Peyer's patch (tissue), 4 donors: Measurements from ENCODE around the gene SLCO1B3. TPM values are rescaled to one million over a fixed set of nuclear protein-coding genes. Genes with fewer than 3 reads are reported as not detected.

Source experiments
- DNase-seq, 3 donors: peaks; one replicate each; pipeline ENCODE4 v3.0.0-alpha.2; 2017 to 2019
- H3K27ac ChIP-seq, 4 donors: fragments of 200-600 bp; sonication (generic); one replicate each; pipeline ENCODE4 v1.5.1; 2016 to 2019
- H3K27me3 ChIP-seq, 2 donors: fragments of 200-600 bp; sonication (generic); one replicate each; pipeline ENCODE4 v1.5.1; 2019
- H3K36me3 ChIP-seq, 3 donors: fragments of 200-600 bp; sonication (generic); one replicate each; pipeline ENCODE4 v1.5.1; 2016 to 2019
- H3K4me1 ChIP-seq, 4 donors: fragments of 200-600 bp; sonication (generic); one replicate each; pipeline ENCODE4 v1.5.1; 2016 to 2019
- H3K4me3 ChIP-seq, 4 donors: fragments of 200-600 bp; sonication (generic); 1 replicate in 3 of 4; 2 replicates in 1 of 4; pipeline ENCODE4 v1.5.1; 2016 to 2019; ENCODE audit warnings: mild to moderate bottlenecking in 1 of 4
- H3K9me3 ChIP-seq, 4 donors: fragments of 200-600 bp; sonication (generic); one replicate each; pipeline ENCODE4 v1.5.1; 2016 to 2019; ENCODE audit warnings: mild to moderate bottlenecking in 1 of 4
- POLR2A ChIP-seq, 2 donors: fragments of 450-650 bp; IDR thresholded peaks; one replicate each; pipeline ENCODE4 v1.5.1; 2017; ENCODE audit warnings: antibody characterized with exemption in 2 of 2, mild to moderate bottlenecking in 2 of 2, moderate library complexity in 2 of 2
- total RNA-seq, 4 donors: library from RNA; depleted of rRNA; stranded (reverse); fragments of >200 nt; gene quantifications; one replicate each; pipeline ENCODE4 v1.1.0, GENCODE V29; 2016
- TF ChIP-seq, protein P1 (sequence below), 6 experiments: fragments of 450-650 bp in 4 of 6; fragments of 200-600 bp in 2 of 6; sonication (generic) in 1 of 6; IDR thresholded peaks; one replicate each; pipeline ENCODE4 v1.5.1; 2017 to 2019; ENCODE audit warnings: antibody characterized with exemption in 6 of 6, mild to moderate bottlenecking in 3 of 6, moderate library complexity in 1 of 6

The SLCO1B3 gene
- total RNA-seq, 4 donors from 2014 or later: not detected

DNA sequence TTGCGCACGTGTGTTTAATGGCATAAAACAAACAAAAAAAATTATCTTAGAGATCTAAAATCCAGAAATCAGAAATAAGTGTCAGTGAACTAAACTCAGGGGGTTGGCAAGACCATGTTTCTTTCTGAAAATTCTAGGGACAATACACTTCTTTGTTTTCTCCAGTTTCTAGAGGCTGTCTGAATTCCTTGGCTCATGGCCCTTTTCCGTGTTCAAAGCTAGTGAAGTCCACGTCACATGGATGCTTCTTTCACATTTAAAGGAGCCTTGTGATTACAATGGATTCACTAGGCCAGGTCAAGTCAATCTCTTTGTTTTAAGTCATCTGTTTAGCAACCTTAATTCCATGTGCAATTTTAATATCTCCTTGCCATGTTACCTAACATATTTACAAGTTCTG lies 22.4 kb downstream of the SLCO1B3 start:
- H3K27me3 ChIP-seq: no peaks in the 10 kb centered on the region
- H3K27ac ChIP-seq: no peak overlapping the region
- no peak for TF ChIP-seq POLR2A (IDR thresholded peaks at IDR 0.05)
- TF ChIP-seq, protein P1, sequence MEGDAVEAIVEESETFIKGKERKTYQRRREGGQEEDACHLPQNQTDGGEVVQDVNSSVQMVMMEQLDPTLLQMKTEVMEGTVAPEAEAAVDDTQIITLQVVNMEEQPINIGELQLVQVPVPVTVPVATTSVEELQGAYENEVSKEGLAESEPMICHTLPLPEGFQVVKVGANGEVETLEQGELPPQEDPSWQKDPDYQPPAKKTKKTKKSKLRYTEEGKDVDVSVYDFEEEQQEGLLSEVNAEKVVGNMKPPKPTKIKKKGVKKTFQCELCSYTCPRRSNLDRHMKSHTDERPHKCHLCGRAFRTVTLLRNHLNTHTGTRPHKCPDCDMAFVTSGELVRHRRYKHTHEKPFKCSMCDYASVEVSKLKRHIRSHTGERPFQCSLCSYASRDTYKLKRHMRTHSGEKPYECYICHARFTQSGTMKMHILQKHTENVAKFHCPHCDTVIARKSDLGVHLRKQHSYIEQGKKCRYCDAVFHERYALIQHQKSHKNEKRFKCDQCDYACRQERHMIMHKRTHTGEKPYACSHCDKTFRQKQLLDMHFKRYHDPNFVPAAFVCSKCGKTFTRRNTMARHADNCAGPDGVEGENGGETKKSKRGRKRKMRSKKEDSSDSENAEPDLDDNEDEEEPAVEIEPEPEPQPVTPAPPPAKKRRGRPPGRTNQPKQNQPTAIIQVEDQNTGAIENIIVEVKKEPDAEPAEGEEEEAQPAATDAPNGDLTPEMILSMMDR (IDR thresholded peaks at IDR 0.05): no peak
- H3K36me3 ChIP-seq: no peaks in the 10 kb centered on the region
- H3K9me3 ChIP-seq: no peaks in the 10 kb centered on the region
- no peak for DNase-seq
- H3K4me1 ChIP-seq: no peaks in the 10 kb centered on the region
- no peak overlapping the region for H3K4me3 ChIP-seq

DNA sequence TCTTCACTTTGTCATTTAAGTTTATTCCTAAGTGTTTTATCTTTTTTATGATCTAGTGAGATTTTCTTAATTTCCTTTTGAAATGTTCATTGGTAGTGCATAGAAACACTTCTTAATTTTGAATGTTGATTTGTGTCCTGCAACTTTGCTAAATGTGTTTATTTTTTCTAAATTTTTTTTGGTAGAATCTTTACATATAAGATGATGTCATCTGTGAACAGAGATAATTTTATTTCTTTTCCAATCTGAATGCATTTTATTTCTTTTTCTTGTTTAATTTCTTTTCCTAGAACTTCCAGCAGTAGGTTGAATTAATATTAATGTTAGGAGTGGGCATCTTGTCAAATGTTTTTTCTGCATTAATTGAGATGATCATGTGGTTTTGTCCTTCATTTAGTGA lies 42.1 kb downstream of the SLCO1B3 start:
- H3K27me3 ChIP-seq: no peaks in the 10 kb centered on the region
- H3K9me3 ChIP-seq: no peaks in the 10 kb centered on the region
- no peak for DNase-seq
- H3K27ac ChIP-seq: no peak overlapping the region
- H3K4me1 ChIP-seq: no peaks in the 10 kb centered on the region
- H3K36me3 ChIP-seq: no peaks in the 10 kb centered on the region
- TF ChIP-seq, protein P1 (IDR thresholded peaks at IDR 0.05): no peak
- no peak for TF ChIP-seq POLR2A (IDR thresholded peaks at IDR 0.05)
- no peak overlapping the region for H3K4me3 ChIP-seq

DNA sequence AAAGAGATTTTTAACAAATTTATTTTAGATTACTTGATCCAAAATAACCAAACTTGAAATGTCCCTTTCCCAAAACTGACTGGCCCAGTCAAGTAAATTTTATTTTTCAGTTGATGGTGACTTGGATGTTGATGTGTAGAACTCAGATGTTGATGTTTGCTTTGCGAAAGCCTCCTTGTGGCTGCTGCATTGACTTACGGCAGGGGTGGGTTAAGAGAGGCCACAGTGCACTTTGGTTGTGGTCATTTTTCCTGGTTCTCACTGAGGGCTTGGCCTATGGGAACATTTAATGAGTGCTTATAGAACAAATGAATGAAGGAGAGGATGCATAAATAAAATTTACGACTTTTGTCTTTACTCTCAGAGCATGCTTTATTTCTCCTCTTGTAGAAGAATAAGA lies 52.6 kb downstream of the SLCO1B3 start:
- DNase-seq: no peak
- H3K36me3 ChIP-seq: no peaks in the 10 kb centered on the region
- no peaks in the 10 kb centered on the region for H3K4me1 ChIP-seq
- H3K27ac ChIP-seq: no peak overlapping the region
- H3K27me3 ChIP-seq: no peaks in the 10 kb centered on the region
- no peaks in the 10 kb centered on the region for H3K9me3 ChIP-seq
- TF ChIP-seq, protein P1 (IDR thresholded peaks at IDR 0.05): no peak
- TF ChIP-seq POLR2A (IDR thresholded peaks at IDR 0.05): no peak
- no peak overlapping the region for H3K4me3 ChIP-seq

DNA sequence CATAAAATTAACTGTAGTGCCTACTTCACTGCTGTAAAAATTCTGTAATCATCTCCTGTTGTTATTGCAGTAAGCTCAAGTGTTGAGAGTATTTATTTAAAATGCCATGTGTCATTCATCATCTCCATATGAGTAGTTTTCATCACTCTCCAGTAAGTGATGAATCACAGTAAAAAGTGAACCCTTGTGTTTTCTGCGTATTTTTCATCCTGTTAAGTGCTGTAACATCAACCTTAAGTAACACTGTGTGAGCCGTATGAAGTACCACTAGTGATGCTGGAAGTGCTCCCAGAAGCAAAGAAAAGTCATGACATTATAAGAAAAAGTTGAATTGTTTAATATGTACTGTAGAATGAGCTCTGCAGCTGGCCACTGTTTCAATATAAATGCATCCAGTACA lies 55.4 kb downstream of the SLCO1B3 start:
- H3K36me3 ChIP-seq: no peaks in the 10 kb centered on the region
- H3K4me1 ChIP-seq: no peaks in the 10 kb centered on the region
- H3K4me3 ChIP-seq: no peak overlapping the region
- no peak for TF ChIP-seq POLR2A (IDR thresholded peaks at IDR 0.05)
- TF ChIP-seq, protein P1 (IDR thresholded peaks at IDR 0.05): no peak
- no peak overlapping the region for H3K27ac ChIP-seq
- H3K9me3 ChIP-seq: no peaks in the 10 kb centered on the region
- no peak for DNase-seq
- no peaks in the 10 kb centered on the region for H3K27me3 ChIP-seq

DNA sequence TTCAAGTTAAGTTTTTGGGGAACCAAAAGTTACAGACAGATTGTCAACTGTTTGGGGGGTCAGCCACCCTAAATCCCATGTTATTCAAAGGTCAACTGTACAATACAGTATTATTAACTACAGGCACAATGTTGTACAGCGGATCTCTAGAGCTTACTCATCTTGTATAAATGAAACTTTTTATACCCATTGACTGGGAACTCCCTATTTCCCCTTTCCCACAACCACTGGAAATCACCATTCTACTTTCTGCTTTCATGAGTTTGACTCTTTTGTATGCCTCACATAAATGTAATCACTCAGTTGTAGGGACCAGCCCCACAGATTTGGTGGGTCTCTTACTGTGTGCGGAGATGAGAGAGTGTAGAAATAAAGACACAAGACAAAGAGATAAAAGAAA lies 57.8 kb downstream of the SLCO1B3 start:
- DNase-seq: no peak
- no peaks in the 10 kb centered on the region for H3K4me1 ChIP-seq
- no peaks in the 10 kb centered on the region for H3K9me3 ChIP-seq
- no peaks in the 10 kb centered on the region for H3K36me3 ChIP-seq
- TF ChIP-seq, protein P1 (IDR thresholded peaks at IDR 0.05): no peak
- no peak for TF ChIP-seq POLR2A (IDR thresholded peaks at IDR 0.05)
- no peaks in the 10 kb centered on the region for H3K27me3 ChIP-seq
- no peak overlapping the region for H3K4me3 ChIP-seq
- H3K27ac ChIP-seq: no peak overlapping the region

DNA sequence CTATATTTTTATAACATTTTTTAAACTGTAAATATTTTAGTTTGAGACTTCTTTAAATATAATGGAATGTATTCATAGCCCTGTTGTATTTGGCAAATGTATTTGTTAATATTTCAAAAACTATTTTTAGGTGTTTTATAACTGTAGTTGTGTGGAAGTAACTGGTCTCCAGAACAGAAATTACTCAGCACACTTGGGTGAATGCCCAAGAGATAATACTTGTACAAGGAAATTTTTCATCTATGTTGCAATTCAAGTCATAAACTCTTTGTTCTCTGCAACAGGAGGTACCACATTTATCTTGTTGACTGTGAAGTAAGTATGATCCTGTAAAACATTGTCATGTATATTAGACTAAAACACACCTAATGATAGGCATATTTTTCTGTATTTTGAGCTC lies 72.8 kb downstream of the SLCO1B3 start:
- H3K27me3 ChIP-seq: no peaks in the 10 kb centered on the region
- no peaks in the 10 kb centered on the region for H3K4me1 ChIP-seq
- no peaks in the 10 kb centered on the region for H3K36me3 ChIP-seq
- H3K9me3 ChIP-seq: no peaks in the 10 kb centered on the region
- TF ChIP-seq POLR2A (IDR thresholded peaks at IDR 0.05): no peak
- TF ChIP-seq, protein P1 (IDR thresholded peaks at IDR 0.05): no peak
- no peak for DNase-seq
- H3K4me3 ChIP-seq: no peak overlapping the region
- no peak overlapping the region for H3K27ac ChIP-seq
